ENCODE measurements around the gene RRAGC. TPM values are rescaled to one million over a fixed set of nuclear protein-coding genes. Genes with fewer than 3 reads are reported as not detected.

The RRAGC gene
- total and polyA plus RNA-seq, 2 of the 13 experiments (the other 11 are each of a cell fraction or from before 2014, with no cell fraction given): 7.6 to 8.0 TPM

DNA sequence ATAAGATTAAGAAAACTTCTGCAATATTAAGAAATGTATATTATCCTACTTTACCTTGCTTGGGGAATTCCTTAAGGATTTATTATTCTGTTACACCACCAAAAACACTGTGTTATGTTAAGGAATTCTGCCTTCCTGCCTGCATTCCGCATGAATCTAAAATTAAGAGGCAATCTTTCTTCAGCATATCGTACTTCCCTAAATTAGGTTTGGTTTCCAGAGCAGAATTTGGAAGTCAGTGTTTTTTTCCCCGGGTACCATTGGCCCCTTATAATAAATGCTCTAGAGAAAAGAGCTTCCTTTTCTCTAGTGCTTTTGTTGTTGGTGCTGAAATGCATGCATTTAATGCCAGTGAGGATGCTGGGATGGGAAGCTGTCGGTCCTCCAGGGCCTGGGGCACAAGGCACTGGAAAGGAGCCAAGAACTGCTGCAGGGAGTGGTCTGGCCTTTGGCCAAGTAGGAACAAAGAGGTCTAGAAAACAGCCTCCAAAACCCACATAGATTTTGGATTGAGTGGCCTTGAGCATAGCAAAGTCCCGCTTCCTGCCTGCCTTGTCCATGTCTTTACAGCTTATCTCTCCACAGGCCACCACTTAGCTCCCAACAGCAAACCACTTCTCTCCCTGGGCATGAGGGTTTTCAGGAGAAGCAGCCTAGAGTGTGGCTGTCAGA is 69.9 kb downstream of the RRAGC start:
- no peak for FAIRE-seq
- POLR2A ChIA-PET: no interaction called here
- no peak for ATAC-seq
- Histone ChIP-seq H3K4me1 (ENCODE audit: insufficient read depth, low read length) (no peaks in the 10 kb centered on the region), H2AFZ (ENCODE audit: low read length) (no peak overlapping the region), H3K27ac (ENCODE audit: extremely low read length, insufficient read depth, low read length) (no peak overlapping the region), H3K9me3 (ENCODE audit: low read length) (peaks cover 4% of the 10 kb centered on the region; the same call in 1 of the 2 replicates), H3K36me3 (replicated peaks in 1 of 2; ENCODE audit: control insufficient read depth in 1 of 2, insufficient read depth in 2 of 2, low read length in 2 of 2) (no peaks in the 10 kb centered on the region), H3K27me3 (ENCODE audit: control insufficient read depth in 1 of 2, insufficient read depth in 2 of 2, low read length in 2 of 2) (peaks cover 0 to 37% of the 10 kb centered on the region in 2 experiments; a peak in 3 of 5 replicates), H3K4me2 (ENCODE audit: low read depth, low read length) (no peak overlapping the region), H4K20me1 (ENCODE audit: insufficient read depth, low read length) (no peaks in the 10 kb centered on the region), H3K9ac (ENCODE audit: insufficient read depth, low read depth, low read length) (no peak overlapping the region), H3K79me2 (ENCODE audit: insufficient read depth, low read length) (no peaks in the 10 kb centered on the region), H3K4me3 (replicated peaks in 1 of 3; ENCODE audit: insufficient read depth in 1 of 3, low read depth in 2 of 3, low read length in 3 of 3) (no peak overlapping the region)
- no TSS peak for BruUV-seq (replicated peaks)
- TF ChIP-seq, protein P1, sequence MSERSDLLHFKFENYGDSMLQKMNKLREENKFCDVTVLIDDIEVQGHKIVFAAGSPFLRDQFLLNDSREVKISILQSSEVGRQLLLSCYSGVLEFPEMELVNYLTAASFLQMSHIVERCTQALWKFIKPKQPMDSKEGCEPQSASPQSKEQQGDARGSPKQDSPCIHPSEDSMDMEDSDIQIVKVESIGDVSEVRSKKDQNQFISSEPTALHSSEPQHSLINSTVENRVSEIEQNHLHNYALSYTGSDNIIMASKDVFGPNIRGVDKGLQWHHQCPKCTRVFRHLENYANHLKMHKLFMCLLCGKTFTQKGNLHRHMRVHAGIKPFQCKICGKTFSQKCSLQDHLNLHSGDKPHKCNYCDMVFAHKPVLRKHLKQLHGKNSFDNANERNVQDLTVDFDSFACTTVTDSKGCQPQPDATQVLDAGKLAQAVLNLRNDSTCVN (CRISPR knock-in tag; IDR thresholded peaks at IDR 0.05; ENCODE audit: borderline replicate concordance): peak; percentile 81; the same call in 1 of the 2 replicates
- no peak for TF ChIP-seq AGO1 (IDR thresholded peaks at IDR 0.05; ENCODE audit: low read depth, low read length, poor library complexity, severe bottlenecking)
- TF ChIP-seq, protein P2, sequence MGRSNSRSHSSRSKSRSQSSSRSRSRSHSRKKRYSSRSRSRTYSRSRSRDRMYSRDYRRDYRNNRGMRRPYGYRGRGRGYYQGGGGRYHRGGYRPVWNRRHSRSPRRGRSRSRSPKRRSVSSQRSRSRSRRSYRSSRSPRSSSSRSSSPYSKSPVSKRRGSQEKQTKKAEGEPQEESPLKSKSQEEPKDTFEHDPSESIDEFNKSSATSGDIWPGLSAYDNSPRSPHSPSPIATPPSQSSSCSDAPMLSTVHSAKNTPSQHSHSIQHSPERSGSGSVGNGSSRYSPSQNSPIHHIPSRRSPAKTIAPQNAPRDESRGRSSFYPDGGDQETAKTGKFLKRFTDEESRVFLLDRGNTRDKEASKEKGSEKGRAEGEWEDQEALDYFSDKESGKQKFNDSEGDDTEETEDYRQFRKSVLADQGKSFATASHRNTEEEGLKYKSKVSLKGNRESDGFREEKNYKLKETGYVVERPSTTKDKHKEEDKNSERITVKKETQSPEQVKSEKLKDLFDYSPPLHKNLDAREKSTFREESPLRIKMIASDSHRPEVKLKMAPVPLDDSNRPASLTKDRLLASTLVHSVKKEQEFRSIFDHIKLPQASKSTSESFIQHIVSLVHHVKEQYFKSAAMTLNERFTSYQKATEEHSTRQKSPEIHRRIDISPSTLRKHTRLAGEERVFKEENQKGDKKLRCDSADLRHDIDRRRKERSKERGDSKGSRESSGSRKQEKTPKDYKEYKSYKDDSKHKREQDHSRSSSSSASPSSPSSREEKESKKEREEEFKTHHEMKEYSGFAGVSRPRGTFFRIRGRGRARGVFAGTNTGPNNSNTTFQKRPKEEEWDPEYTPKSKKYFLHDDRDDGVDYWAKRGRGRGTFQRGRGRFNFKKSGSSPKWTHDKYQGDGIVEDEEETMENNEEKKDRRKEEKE (IDR thresholded peaks at IDR 0.05): no peak
- TF ChIP-seq ZNF883 (CRISPR knock-in tag; IDR thresholded peaks at IDR 0.05; ENCODE audit: not compliant biosample characterization): no peak
- DNase-seq (ENCODE audit: low spot score): peak; percentile 5
- intact Hi-C loops (cut with micrococcal nuclease; ENCODE audit: unreplicated experiment): no loop called here
- in situ Hi-C loops (cut with HindIII; ENCODE audit: extremely low pct_ligation_motif_present, low pct_unique_long_range_greater_than_20kb): no loop called here
- WGBS (ENCODE audit: low lambda C conversion rate): 22% methylated on average over 5 of the region's 5 CpGs
- CTCF ChIA-PET (ENCODE audit: low intra/inter-chr PET ratio, low total read pairs): no interaction called here
